Bone marrow (tissue), 2 donors: ENCODE results near the gene TBXA2R.
"Not testable (repeated sequence)": the region's sequence is repeated elsewhere in the genome, so short reads cannot be mapped to it uniquely, and the experiment has no call there.

Experiments used
- DNase-seq, 2 donors: peaks; one replicate each; lab custom pipeline; 2025; lab: John Stamatoyannopoulos, UW

TBXA2R gene

GRCh38 chr19:3606690-3607289 is at the start of gene TBXA2R:
Gene TBXA2R, minus strand, starts transcription at chr19:3606875. Its CDS starts 6,241 bp downstream, at chr19:3600634.
- DNase-seq = peak; percentile 22 to 45

- DNase-seq = no peak
Measured at GRCh38 chr19:3656073-3656746, 49.5 kb upstream of the TBXA2R start.

GRCh38 chr19:3655402-3656072 is 48.9 kb upstream of the TBXA2R start:
- DNase-seq = peak in 1 of 2 donors; percentile 91

- no peak for DNase-seq
Measured at GRCh38 chr19:3653865-3654513, 47.3 kb upstream of the TBXA2R start.

GRCh38 chr19:3653081-3653795 is 46.6 kb upstream of the TBXA2R start:
- DNase-seq = no peak

- DNase-seq = no peak
Measured at GRCh38 chr19:3652422-3652821, 45.7 kb upstream of the TBXA2R start.

- DNase-seq = no peak
Measured at GRCh38 chr19:3651684-3652083, 45.0 kb upstream of the TBXA2R start.

- DNase-seq = no peak
Measured at GRCh38 chr19:3649888-3650287, 43.2 kb upstream of the TBXA2R start.

GRCh38 chr19:3648037-3648905 is 41.6 kb upstream of the TBXA2R start:
- no peak for DNase-seq

GRCh38 chr19:3647102-3647501 is 40.4 kb upstream of the TBXA2R start:
- DNase-seq = not testable (repeated sequence)

- DNase-seq = no peak
Measured at GRCh38 chr19:3646336-3647092, 39.8 kb upstream of the TBXA2R start.

GRCh38 chr19:3645726-3646125 is 39.1 kb upstream of the TBXA2R start:
- DNase-seq = no peak

GRCh38 chr19:3645067-3645396 is 38.4 kb upstream of the TBXA2R start:
- DNase-seq = no peak

GRCh38 chr19:3644351-3645066 is 37.8 kb upstream of the TBXA2R start:
- DNase-seq = no peak

- DNase-seq = no peak
Measured at GRCh38 chr19:3643674-3644313, 37.1 kb upstream of the TBXA2R start.

GRCh38 chr19:3642987-3643673 is 36.5 kb upstream of the TBXA2R start:
- no peak for DNase-seq

GRCh38 chr19:3642296-3642695 is 35.6 kb upstream of the TBXA2R start:
- DNase-seq = no peak

- DNase-seq = no peak
Measured at GRCh38 chr19:3641515-3642269, 35.0 kb upstream of the TBXA2R start.
